DMS114 treated with DMSO at 0.1 percent for 48 hours (cell line): ENCODE data around the gene DAPK1.

ENCODE experiments used
- DNase-seq: peaks from one replicate; lab custom pipeline; 2025; ENCODE audit not compliant: unreplicated experiment; lab: John Stamatoyannopoulos, UW

The DAPK1 gene

GRCh38 chr9:87587864-87588263, 90.2 kb downstream of the DAPK1 start:
- no peak for DNase-seq

- DNase-seq: no peak
Measured at GRCh38 chr9:87588339-87588738, 90.7 kb downstream of the DAPK1 start.

DNA sequence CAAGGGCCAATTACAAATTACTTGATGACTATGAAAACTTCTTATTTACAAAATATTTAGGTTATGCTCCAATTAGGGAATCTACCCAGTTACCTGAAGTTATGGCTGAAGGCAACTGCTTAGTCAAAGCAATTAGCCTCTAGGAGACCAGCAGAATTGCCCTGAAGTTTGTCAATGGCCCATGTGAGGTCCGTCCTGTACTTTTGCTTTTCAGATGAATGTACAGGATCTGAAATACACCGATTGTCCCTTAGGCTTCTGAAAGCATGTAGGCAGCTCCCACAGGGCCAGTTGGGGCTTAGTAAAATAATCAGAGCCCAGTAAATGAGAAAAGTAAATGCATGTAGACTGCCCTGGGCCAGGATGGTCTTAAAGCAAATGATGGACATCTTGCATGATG, 93.3 kb downstream of the DAPK1 start:
- no peak for DNase-seq

- DNase-seq: no peak
Measured at GRCh38 chr9:87592554-87593358, 95.1 kb downstream of the DAPK1 start.

GRCh38 chr9:87593359-87593980, 95.8 kb downstream of the DAPK1 start:
- no peak for DNase-seq

GRCh38 chr9:87594194-87594593, 96.5 kb downstream of the DAPK1 start:
- no peak for DNase-seq

DNA sequence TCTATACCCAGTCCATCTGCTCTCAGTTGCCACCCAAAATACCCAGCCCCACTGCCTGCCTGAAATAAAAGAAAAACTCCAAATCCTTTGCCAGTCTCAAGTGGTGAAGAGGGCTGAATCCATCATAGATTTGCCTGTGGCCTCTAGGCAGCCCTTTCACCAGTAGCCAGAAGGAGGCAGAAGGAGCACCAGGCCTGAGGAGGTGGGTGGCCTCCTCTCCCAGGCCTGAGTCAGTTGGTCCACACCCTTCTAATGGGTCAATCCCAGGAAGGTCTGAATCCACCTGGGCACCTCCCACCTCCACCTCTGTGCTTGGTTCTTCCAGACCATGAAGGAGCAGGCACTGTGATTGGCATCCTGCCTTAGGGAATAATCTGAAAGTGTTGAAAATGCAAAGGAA, 97.0 kb downstream of the DAPK1 start:
- no peak for DNase-seq

DNA sequence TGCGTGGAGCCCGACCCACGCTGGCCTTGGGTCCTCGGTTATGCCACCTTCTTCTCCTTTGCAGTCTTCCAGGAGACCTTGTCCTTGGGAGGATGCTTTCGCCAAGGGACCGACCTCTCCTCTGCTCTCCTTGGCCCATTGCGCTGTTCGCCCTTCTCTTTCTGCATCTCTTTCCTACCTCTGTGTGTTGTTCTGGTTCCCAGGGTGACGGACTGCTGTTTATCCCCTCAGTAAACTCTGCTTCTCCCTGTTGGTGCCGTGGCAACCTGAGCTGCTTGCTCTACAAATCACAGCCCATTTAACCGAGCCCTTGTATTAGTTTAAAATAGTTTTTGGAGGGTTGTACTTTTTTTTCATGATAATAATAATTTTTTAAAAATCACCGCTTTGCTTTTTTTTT, 97.9 kb downstream of the DAPK1 start:
- no peak for DNase-seq

DNA sequence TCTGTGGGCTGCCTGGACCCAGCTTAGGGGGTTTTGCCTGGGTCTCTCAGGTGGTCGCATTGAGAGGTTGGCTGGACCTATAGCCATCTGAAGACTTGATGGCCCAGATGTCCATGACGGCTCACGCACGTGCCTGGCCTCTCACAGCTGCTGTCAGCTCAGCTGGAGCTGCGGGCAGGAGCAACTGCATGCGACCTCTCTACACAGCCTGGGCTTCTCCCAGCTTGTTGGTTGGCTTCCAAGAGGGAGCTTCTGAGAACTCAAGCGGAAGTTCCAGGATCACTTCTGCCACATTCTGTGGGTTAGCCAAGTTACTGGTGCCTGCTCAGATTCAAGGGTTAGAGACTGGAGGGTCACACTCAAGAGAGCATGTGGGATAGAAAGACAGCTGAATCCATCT, 99.2 kb downstream of the DAPK1 start:
- no peak for DNase-seq

GRCh38 chr9:87597710-87598443, 100.2 kb downstream of the DAPK1 start:
- DNase-seq: no peak

DNA sequence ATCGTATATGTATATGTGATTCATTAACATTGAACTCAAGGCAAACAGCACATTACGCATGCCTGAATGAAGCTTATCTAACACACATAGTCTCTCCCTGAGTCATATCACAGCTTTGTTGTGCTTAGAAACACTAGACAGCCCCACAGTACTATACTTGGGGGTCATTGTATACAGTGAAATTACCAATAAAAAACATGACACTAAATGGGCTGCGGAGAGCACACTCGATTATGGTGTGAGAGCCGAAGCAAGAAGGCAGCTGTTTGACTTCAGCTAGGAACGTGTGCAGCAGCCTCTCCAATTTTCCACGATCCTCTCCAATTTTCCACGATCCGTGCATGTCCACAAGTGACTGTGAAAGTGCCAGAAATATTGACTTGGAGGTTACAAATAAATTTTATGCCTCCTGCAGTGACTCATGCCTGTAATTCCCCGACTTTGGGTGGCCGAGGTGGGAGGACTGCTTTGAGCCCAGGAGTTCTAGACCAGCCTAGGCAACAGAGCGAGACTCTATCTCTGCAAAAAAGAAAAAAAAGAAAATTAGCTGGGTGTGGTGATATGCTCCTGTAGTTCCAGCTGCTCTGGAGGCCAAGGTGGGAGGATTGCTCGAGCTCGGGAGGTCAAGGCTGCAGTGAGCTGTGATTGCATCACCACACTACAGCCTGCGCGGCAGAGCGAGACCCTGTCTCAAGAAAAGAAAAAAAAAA, 102.4 kb downstream of the DAPK1 start:
- DNase-seq: no peak

GRCh38 chr9:87601176-87601575, 103.5 kb downstream of the DAPK1 start:
- no peak for DNase-seq

- no peak for DNase-seq
Measured at GRCh38 chr9:87601595-87601994, 103.9 kb downstream of the DAPK1 start.

- DNase-seq: no peak
Measured at GRCh38 chr9:87602933-87603643, 105.4 kb downstream of the DAPK1 start.

- DNase-seq: no peak
Measured at GRCh38 chr9:87603854-87604490, 106.3 kb downstream of the DAPK1 start.

DNA sequence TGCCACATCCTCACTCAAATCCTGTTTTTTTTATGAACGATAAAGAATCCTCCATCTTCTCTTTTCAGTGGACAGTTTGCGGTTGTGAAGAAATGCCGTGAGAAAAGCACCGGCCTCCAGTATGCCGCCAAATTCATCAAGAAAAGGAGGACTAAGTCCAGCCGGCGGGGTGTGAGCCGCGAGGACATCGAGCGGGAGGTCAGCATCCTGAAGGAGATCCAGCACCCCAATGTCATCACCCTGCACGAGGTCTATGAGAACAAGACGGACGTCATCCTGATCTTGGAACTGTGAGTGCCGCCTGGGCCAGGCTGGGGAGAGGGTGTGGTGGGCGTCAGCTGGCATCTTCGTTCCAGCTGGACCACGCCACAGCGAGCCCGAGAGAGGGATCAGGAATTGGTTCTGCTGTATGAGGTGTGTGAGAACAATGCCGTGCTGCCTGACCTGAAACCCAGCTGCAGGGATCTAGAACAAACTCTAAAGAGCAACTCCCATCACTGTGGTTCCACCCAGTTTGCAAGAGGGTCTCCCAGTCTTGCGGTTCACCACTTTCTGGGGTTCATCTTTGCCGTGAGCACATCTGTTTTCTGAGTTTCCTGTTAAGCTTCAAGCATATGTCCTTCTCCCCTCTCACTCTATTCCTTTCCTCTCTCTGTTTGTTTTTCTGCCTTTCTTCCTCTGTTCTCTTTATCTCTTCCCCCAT, 107.4 kb downstream of the DAPK1 start:
- no peak for DNase-seq

DNA sequence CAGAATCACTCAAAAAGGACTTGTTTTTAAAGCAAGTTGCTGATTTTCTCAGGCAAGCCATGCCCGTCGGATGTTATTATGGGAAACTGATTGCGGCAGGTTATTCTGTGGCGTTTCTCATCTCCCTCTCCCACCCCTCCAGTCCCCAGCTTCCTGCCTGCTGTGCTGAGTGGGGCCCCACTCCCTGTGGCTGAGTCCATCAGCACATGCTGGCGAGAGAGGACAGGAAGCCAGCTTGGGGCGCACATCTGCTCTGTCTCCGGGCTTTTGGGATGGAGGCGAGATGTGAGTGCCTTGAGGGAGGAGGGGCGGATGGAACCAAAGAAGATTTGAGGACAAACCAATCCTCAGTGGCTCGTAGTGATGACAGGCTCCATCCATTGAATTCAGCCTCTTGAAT, 108.0 kb downstream of the DAPK1 start:
- no peak for DNase-seq

DNA sequence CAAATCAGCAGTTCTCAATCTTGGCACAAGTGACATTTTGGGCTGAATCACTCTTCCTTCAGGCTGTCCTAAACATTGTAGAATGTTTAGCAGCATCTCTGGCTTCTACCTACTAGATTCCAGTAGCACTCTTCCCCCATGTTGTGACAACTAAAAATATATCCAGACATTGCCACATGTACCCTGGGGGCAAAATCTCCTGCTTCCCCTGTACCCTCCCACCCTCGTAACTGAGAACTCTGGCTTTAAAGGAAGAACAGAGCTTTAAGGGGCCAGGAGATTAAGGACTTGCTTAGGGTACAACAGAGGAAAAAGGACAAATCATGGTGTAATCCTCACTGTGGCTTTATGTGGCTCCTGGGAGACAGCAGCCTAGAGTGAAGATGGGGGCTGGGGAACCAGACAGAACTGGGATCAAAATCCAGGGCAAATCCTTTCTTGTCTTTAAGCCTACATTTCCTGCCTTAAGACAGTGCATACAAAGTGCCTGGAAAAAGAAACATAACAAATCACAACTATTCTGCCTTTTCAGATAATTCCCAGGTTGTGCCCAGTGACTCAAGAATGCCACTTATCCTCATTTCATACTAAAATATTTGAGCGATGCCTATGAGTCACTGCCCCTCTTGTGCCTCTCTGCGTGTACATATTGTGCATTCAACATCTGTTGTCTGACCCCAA, 109.3 kb downstream of the DAPK1 start:
- no peak for DNase-seq

GRCh38 chr9:87607859-87608258, 110.2 kb downstream of the DAPK1 start:
- no peak for DNase-seq
